ENCODE measurements around the gene MAN2A1. TPM values are rescaled to one million over a fixed set of nuclear protein-coding genes. Genes with fewer than 3 reads are reported as not detected.

The MAN2A1 gene
- total and polyA plus RNA-seq, 2 experiments from 2014 or later: 32.5 to 129 TPM

- TF ChIP-seq, protein P1, sequence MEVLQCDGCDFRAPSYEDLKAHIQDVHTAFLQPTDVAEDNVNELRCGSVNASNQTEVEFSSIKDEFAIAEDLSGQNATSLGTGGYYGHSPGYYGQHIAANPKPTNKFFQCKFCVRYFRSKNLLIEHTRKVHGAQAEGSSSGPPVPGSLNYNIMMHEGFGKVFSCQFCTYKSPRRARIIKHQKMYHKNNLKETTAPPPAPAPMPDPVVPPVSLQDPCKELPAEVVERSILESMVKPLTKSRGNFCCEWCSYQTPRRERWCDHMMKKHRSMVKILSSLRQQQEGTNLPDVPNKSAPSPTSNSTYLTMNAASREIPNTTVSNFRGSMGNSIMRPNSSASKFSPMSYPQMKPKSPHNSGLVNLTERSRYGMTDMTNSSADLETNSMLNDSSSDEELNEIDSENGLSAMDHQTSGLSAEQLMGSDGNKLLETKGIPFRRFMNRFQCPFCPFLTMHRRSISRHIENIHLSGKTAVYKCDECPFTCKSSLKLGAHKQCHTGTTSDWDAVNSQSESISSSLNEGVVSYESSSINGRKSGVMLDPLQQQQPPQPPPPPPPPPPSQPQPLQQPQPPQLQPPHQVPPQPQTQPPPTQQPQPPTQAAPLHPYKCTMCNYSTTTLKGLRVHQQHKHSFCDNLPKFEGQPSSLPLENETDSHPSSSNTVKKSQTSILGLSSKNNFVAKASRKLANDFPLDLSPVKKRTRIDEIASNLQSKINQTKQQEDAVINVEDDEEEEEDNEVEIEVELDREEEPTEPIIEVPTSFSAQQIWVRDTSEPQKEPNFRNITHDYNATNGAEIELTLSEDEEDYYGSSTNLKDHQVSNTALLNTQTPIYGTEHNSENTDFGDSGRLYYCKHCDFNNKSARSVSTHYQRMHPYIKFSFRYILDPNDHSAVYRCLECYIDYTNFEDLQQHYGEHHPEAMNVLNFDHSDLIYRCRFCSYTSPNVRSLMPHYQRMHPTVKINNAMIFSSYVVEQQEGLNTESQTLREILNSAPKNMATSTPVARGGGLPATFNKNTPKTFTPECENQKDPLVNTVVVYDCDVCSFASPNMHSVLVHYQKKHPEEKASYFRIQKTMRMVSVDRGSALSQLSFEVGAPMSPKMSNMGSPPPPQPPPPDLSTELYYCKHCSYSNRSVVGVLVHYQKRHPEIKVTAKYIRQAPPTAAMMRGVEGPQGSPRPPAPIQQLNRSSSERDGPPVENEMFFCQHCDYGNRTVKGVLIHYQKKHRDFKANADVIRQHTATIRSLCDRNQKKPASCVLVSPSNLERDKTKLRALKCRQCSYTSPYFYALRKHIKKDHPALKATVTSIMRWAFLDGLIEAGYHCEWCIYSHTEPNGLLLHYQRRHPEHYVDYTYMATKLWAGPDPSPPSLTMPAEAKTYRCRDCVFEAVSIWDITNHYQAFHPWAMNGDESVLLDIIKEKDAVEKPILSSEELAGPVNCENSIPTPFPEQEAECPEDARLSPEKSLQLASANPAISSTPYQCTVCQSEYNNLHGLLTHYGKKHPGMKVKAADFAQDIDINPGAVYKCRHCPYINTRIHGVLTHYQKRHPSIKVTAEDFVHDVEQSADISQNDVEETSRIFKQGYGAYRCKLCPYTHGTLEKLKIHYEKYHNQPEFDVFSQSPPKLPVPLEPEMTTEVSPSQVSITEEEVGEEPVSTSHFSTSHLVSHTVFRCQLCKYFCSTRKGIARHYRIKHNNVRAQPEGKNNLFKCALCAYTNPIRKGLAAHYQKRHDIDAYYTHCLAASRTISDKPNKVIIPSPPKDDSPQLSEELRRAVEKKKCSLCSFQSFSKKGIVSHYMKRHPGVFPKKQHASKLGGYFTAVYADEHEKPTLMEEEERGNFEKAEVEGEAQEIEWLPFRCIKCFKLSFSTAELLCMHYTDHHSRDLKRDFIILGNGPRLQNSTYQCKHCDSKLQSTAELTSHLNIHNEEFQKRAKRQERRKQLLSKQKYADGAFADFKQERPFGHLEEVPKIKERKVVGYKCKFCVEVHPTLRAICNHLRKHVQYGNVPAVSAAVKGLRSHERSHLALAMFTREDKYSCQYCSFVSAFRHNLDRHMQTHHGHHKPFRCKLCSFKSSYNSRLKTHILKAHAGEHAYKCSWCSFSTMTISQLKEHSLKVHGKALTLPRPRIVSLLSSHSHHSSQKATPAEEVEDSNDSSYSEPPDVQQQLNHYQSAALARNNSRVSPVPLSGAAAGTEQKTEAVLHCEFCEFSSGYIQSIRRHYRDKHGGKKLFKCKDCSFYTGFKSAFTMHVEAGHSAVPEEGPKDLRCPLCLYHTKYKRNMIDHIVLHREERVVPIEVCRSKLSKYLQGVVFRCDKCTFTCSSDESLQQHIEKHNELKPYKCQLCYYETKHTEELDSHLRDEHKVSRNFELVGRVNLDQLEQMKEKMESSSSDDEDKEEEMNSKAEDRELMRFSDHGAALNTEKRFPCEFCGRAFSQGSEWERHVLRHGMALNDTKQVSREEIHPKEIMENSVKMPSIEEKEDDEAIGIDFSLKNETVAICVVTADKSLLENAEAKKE (CRISPR knock-in tag; IDR thresholded peaks at IDR 0.05): no peak
- TF ChIP-seq, protein P2, sequence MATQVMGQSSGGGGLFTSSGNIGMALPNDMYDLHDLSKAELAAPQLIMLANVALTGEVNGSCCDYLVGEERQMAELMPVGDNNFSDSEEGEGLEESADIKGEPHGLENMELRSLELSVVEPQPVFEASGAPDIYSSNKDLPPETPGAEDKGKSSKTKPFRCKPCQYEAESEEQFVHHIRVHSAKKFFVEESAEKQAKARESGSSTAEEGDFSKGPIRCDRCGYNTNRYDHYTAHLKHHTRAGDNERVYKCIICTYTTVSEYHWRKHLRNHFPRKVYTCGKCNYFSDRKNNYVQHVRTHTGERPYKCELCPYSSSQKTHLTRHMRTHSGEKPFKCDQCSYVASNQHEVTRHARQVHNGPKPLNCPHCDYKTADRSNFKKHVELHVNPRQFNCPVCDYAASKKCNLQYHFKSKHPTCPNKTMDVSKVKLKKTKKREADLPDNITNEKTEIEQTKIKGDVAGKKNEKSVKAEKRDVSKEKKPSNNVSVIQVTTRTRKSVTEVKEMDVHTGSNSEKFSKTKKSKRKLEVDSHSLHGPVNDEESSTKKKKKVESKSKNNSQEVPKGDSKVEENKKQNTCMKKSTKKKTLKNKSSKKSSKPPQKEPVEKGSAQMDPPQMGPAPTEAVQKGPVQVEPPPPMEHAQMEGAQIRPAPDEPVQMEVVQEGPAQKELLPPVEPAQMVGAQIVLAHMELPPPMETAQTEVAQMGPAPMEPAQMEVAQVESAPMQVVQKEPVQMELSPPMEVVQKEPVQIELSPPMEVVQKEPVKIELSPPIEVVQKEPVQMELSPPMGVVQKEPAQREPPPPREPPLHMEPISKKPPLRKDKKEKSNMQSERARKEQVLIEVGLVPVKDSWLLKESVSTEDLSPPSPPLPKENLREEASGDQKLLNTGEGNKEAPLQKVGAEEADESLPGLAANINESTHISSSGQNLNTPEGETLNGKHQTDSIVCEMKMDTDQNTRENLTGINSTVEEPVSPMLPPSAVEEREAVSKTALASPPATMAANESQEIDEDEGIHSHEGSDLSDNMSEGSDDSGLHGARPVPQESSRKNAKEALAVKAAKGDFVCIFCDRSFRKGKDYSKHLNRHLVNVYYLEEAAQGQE (IDR thresholded peaks at IDR 0.05; ENCODE audit: unreplicated experiment): no peak
Observed at GRCh38 chr5:109816732-109817131, 127.0 kb downstream of the MAN2A1 start (continued).

GRCh38 chr5:109819878-109820277 lies 130.2 kb downstream of the MAN2A1 start:
- H3F3A ChIP-seq (replicated peaks; ENCODE audit: low read depth): no peaks in the 10 kb centered on the region
- H3K27ac Mint-ChIP-seq: no peak overlapping the region
- H3K4me3 ChIP-seq: no peak overlapping the region
- DNase-seq (ENCODE audit: low spot score) (peak; percentile 34), ATAC-seq (no peak; the same call in 2 of the 3 replicates)
- no peaks in the 10 kb centered on the region for H3K27me3 Mint-ChIP-seq (ENCODE audit: insufficient read depth, low read depth, poor library complexity)
- H2AFZ ChIP-seq: no peak overlapping the region
- no peaks in the 10 kb centered on the region for H3K9me3 Mint-ChIP-seq
- H3K36me3 Mint-ChIP-seq (ENCODE audit: low read depth): peaks cover 25% of the 10 kb centered on the region
- H4K20me1 ChIP-seq (replicated peaks; ENCODE audit: insufficient read depth): no peaks in the 10 kb centered on the region
- peaks cover 15% of the 10 kb centered on the region for H3K36me3 ChIP-seq (ENCODE audit: insufficient read depth)
- no peaks in the 10 kb centered on the region for H3K4me1 Mint-ChIP-seq
- H3K4me1 ChIP-seq (ENCODE audit: insufficient read depth): no peaks in the 10 kb centered on the region
- no peaks in the 10 kb centered on the region for H3K27me3 ChIP-seq (ENCODE audit: insufficient read depth)
- no peak overlapping the region for H3K27ac ChIP-seq (ENCODE audit: low read depth)
- TF ChIP-seq NANOG (IDR thresholded peaks at IDR 0.05; ENCODE audit: borderline replicate concordance): no peak
- TF ChIP-seq, protein P3, sequence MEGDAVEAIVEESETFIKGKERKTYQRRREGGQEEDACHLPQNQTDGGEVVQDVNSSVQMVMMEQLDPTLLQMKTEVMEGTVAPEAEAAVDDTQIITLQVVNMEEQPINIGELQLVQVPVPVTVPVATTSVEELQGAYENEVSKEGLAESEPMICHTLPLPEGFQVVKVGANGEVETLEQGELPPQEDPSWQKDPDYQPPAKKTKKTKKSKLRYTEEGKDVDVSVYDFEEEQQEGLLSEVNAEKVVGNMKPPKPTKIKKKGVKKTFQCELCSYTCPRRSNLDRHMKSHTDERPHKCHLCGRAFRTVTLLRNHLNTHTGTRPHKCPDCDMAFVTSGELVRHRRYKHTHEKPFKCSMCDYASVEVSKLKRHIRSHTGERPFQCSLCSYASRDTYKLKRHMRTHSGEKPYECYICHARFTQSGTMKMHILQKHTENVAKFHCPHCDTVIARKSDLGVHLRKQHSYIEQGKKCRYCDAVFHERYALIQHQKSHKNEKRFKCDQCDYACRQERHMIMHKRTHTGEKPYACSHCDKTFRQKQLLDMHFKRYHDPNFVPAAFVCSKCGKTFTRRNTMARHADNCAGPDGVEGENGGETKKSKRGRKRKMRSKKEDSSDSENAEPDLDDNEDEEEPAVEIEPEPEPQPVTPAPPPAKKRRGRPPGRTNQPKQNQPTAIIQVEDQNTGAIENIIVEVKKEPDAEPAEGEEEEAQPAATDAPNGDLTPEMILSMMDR (conservative IDR thresholded peaks at IDR 0.05; ENCODE audit: low read depth in 2 of 2): peak; percentile 63 to 66
- H3K79me2 ChIP-seq (replicated peaks; ENCODE audit: insufficient read depth): no peaks in the 10 kb centered on the region
- H3K4me3 Mint-ChIP-seq: no peak overlapping the region
- H3K9me2 ChIP-seq (ENCODE audit: insufficient read depth): no peaks in the 10 kb centered on the region
- no peak overlapping the region for H3K4me2 ChIP-seq
